ENCODE measurements around the gene GSTO1.

Gene GSTO1

GRCh38 chr10:104274762-104275721 is 20.4 kb downstream of the GSTO1 start:
- H3K4me1 ChIP-seq (ENCODE audit: insufficient read depth, low read length): peaks cover 6% of the 10 kb centered on the region; the same call in 1 of the 2 replicates
- no peak overlapping the region for H3K27ac ChIP-seq (ENCODE audit: low read depth, low read length)
- H3K4me3 ChIP-seq (ENCODE audit: low read length): peak overlapping the region; percentile 58
- peak overlapping the region; percentile 68 for H3K9ac ChIP-seq (ENCODE audit: low read depth, low read length)
- 47% methylated on average over 42 of the region's 42 CpGs for WGBS
- peaks cover 12% of the 10 kb centered on the region; the same call in 1 of the 2 replicates for H3K27me3 ChIP-seq (ENCODE audit: insufficient read depth, low read length)
- no peaks in the 10 kb centered on the region for H3K36me3 ChIP-seq (ENCODE audit: insufficient read depth, low read length)
- no peaks in the 10 kb centered on the region for H3K9me3 ChIP-seq (ENCODE audit: insufficient read depth, low read depth, low read length)

GRCh38 chr10:104276192-104276591 is 21.5 kb downstream of the GSTO1 start:
- 90% methylated on average over 1 of the region's 1 CpG for WGBS
- no peak overlapping the region for H3K4me3 ChIP-seq (ENCODE audit: low read length)
- H3K9me3 ChIP-seq (ENCODE audit: insufficient read depth, low read depth, low read length): no peaks in the 10 kb centered on the region
- no peak overlapping the region for H3K9ac ChIP-seq (ENCODE audit: low read depth, low read length)
- H3K27ac ChIP-seq (ENCODE audit: low read depth, low read length): no peak overlapping the region
- H3K4me1 ChIP-seq (ENCODE audit: insufficient read depth, low read length): peaks cover 6% of the 10 kb centered on the region; the same call in 1 of the 2 replicates
- no peaks in the 10 kb centered on the region for H3K36me3 ChIP-seq (ENCODE audit: insufficient read depth, low read length)
- H3K27me3 ChIP-seq (ENCODE audit: insufficient read depth, low read length): peaks cover 12% of the 10 kb centered on the region; the same call in 1 of the 2 replicates

DNA sequence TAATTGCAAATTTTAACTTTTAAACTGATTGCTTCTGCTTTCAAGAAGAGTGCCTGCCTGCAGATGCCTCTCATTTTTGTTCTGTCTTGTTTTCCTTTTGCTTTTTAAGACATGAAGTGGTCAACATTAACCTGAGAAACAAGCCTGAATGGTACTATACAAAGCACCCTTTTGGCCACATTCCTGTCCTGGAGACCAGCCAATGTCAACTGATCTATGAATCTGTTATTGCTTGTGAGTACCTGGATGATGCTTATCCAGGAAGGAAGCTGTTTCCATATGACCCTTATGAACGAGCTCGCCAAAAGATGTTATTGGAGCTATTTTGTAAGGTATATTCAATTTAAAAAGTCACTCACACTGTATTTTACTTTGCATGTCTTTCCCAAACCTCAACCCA is 23.1 kb downstream of the GSTO1 start:
- H3K9ac ChIP-seq (ENCODE audit: low read depth, low read length): no peak overlapping the region
- H3K27me3 ChIP-seq (ENCODE audit: insufficient read depth, low read length): peaks cover 12% of the 10 kb centered on the region; the same call in 1 of the 2 replicates
- H3K36me3 ChIP-seq (ENCODE audit: insufficient read depth, low read length): no peaks in the 10 kb centered on the region; the same call in 1 of the 2 replicates
- H3K27ac ChIP-seq (ENCODE audit: low read depth, low read length): no peak overlapping the region
- WGBS: 100% methylated on average over 1 of the region's 2 CpGs
- no peak overlapping the region for H3K4me3 ChIP-seq (ENCODE audit: low read length)
- H3K4me1 ChIP-seq (ENCODE audit: insufficient read depth, low read length): peaks cover 6% of the 10 kb centered on the region; the same call in 1 of the 2 replicates
- no peaks in the 10 kb centered on the region for H3K9me3 ChIP-seq (ENCODE audit: insufficient read depth, low read depth, low read length)

DNA sequence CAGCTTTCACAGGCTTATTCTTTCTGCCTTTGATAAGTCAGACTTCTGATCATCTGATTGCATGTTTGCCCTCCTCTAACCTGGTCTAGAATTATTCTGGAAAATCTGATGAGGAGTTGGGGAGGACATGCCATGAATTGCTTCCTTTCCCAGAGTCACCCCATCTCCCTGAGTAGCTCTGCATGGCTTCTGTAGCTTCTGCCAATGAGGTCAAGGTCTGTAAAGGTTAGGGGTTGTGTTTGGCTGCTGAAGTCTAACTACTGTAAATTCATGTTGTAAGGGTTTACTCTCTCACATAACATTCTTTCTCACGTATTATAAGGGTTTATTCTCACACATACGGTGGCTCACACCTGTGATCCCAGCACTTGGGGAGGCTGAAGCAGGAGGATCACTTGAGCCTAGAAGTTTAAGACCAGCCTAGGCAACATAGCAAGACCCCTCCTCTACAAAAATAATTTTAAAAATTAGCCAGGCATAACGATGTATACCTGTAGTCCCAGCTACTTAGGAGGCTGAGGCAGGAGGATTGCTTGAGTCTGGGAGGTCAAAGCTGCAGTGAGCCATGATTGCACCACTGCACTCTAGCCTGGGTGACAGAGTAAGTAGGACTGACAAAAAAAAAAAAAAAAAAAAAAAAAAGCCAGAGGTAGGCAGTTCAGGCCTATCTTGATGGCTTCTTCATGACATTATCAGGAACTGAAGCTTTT is 25.0 kb downstream of the GSTO1 start:
- no peak overlapping the region for H3K27ac ChIP-seq (ENCODE audit: low read depth, low read length)
- H3K27me3 ChIP-seq (ENCODE audit: insufficient read depth, low read length): 0 out of 2 replicates have a peak, but pooled peaks cover 9% of the 10 kb centered on the region
- no peaks in the 10 kb centered on the region; the same call in 1 of the 2 replicates for H3K4me1 ChIP-seq (ENCODE audit: insufficient read depth, low read length)
- WGBS: 97% methylated on average over 3 of the region's 3 CpGs
- H3K9me3 ChIP-seq (ENCODE audit: insufficient read depth, low read depth, low read length): no peaks in the 10 kb centered on the region
- no peak overlapping the region for H3K9ac ChIP-seq (ENCODE audit: low read depth, low read length)
- H3K4me3 ChIP-seq (ENCODE audit: low read length): no peak overlapping the region
- H3K36me3 ChIP-seq (ENCODE audit: insufficient read depth, low read length): no peaks in the 10 kb centered on the region; the same call in 1 of the 2 replicates

GRCh38 chr10:104281694-104282093 is 27.0 kb downstream of the GSTO1 start:
- no peaks in the 10 kb centered on the region for H3K9me3 ChIP-seq (ENCODE audit: insufficient read depth, low read depth, low read length)
- 85% methylated on average over 3 of the region's 3 CpGs for WGBS
- no peaks in the 10 kb centered on the region for H3K4me1 ChIP-seq (ENCODE audit: insufficient read depth, low read length)
- H3K9ac ChIP-seq (ENCODE audit: low read depth, low read length): no peak overlapping the region
- no peaks in the 10 kb centered on the region; the same call in 1 of the 2 replicates for H3K36me3 ChIP-seq (ENCODE audit: insufficient read depth, low read length)
- no peak overlapping the region for H3K27ac ChIP-seq (ENCODE audit: low read depth, low read length)
- H3K27me3 ChIP-seq (ENCODE audit: insufficient read depth, low read length): no peaks in the 10 kb centered on the region
- no peak overlapping the region for H3K4me3 ChIP-seq (ENCODE audit: low read length)

GRCh38 chr10:104284846-104285245 is 30.2 kb downstream of the GSTO1 start:
- H3K4me3 ChIP-seq (ENCODE audit: low read length): no peak overlapping the region
- no peaks in the 10 kb centered on the region for H3K9me3 ChIP-seq (ENCODE audit: insufficient read depth, low read depth, low read length)
- H3K36me3 ChIP-seq (ENCODE audit: insufficient read depth, low read length): no peaks in the 10 kb centered on the region; the same call in 1 of the 2 replicates
- H3K27ac ChIP-seq (ENCODE audit: low read depth, low read length): no peak overlapping the region
- 91% methylated on average over 7 of the region's 7 CpGs for WGBS
- no peaks in the 10 kb centered on the region for H3K4me1 ChIP-seq (ENCODE audit: insufficient read depth, low read length)
- H3K27me3 ChIP-seq (ENCODE audit: insufficient read depth, low read length): no peaks in the 10 kb centered on the region
- no peak overlapping the region for H3K9ac ChIP-seq (ENCODE audit: low read depth, low read length)

DNA sequence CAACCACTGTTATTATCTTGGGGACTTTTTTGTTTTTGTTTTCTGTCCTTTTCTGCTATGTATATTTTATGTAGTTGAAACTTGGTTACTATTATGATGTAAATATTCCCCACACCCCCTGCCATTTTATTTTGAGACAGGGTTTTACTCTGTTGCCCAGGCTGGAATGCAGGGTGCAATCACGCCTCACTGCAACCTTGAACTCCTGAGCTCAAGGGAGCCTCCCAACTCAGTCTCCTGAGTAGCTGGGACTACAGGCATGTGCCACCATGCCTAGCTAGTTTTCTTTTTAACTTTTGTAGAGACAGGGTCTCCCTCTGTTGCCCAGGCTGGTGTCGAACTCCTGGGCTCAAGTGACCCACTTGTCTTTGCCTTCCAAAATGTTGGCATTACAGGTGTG is 32.2 kb downstream of the GSTO1 start:
- Histone ChIP-seq H3K4me1 (ENCODE audit: insufficient read depth, low read length) (peaks cover 8% of the 10 kb centered on the region), H3K36me3 (ENCODE audit: insufficient read depth, low read length) (no peaks in the 10 kb centered on the region; the same call in 1 of the 2 replicates), H3K9ac (ENCODE audit: low read depth, low read length) (no peak overlapping the region), H3K4me3 (ENCODE audit: low read length) (no peak overlapping the region), H3K27ac (ENCODE audit: low read depth, low read length) (no peak overlapping the region), H3K27me3 (ENCODE audit: insufficient read depth, low read length) (peaks cover 7% of the 10 kb centered on the region; the same call in 1 of the 2 replicates), H3K9me3 (ENCODE audit: insufficient read depth, low read depth, low read length) (no peaks in the 10 kb centered on the region)
- WGBS: 89% methylated on average over 2 of the region's 2 CpGs

DNA sequence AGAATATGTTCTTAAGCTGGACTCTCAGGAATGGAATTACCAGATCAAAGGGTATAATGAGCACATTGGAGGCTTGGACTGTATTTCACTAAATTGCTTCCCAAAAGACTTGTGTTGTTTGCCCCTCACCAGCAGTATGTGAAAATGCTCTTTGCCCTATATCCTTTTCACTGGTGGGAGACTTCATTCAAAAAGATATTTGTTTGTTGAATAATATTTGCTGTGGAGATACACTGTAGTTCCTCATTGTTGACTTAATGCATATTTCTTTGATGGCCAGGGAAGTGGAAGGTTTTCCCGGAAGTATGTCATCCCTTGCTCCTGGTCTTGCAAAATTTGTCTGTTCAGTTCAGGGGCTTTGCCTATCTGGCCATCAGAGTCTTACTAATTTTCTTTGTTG is 33.7 kb downstream of the GSTO1 start:
- Histone ChIP-seq H3K9ac (ENCODE audit: low read depth, low read length) (no peak overlapping the region), H3K27me3 (ENCODE audit: insufficient read depth, low read length) (peaks cover 7% of the 10 kb centered on the region; the same call in 1 of the 2 replicates), H3K4me3 (ENCODE audit: low read length) (no peak overlapping the region), H3K36me3 (ENCODE audit: insufficient read depth, low read length) (no peaks in the 10 kb centered on the region), H3K4me1 (ENCODE audit: insufficient read depth, low read length) (peaks cover 9% of the 10 kb centered on the region), H3K9me3 (ENCODE audit: insufficient read depth, low read depth, low read length) (no peaks in the 10 kb centered on the region), H3K27ac (ENCODE audit: low read depth, low read length) (no peak overlapping the region)
- WGBS: 87% methylated on average over 1 of the region's 1 CpG

- Histone ChIP-seq H3K4me1 (ENCODE audit: insufficient read depth, low read length) (peaks cover 9% of the 10 kb centered on the region), H3K27ac (ENCODE audit: low read depth, low read length) (no peak overlapping the region), H3K9ac (ENCODE audit: low read depth, low read length) (no peak overlapping the region), H3K4me3 (ENCODE audit: low read length) (peak overlapping the region; percentile 13; the same call in 1 of the 2 replicates), H3K9me3 (ENCODE audit: insufficient read depth, low read depth, low read length) (no peaks in the 10 kb centered on the region), H3K36me3 (ENCODE audit: insufficient read depth, low read length) (no peaks in the 10 kb centered on the region), H3K27me3 (ENCODE audit: insufficient read depth, low read length) (peaks cover 7% of the 10 kb centered on the region; the same call in 1 of the 2 replicates)
- WGBS: 2% methylated on average over 23 of the region's 26 CpGs
Observed at GRCh38 chr10:104291439-104291951, 36.8 kb downstream of the GSTO1 start.

- H3K27ac ChIP-seq (ENCODE audit: low read depth, low read length): no peak overlapping the region
Observed at GRCh38 chr10:104293011-104293410, 38.3 kb downstream of the GSTO1 start.

More at GRCh38 chr10:104293011-104293410, 38.3 kb downstream of the GSTO1 start:
- Histone ChIP-seq H3K4me1 (ENCODE audit: insufficient read depth, low read length) (peaks cover 12% of the 10 kb centered on the region), H3K9me3 (ENCODE audit: insufficient read depth, low read depth, low read length) (no peaks in the 10 kb centered on the region), H3K36me3 (ENCODE audit: insufficient read depth, low read length) (no peaks in the 10 kb centered on the region), H3K27me3 (ENCODE audit: insufficient read depth, low read length) (peaks cover 7% of the 10 kb centered on the region; the same call in 1 of the 2 replicates), H3K4me3 (ENCODE audit: low read length) (no peak overlapping the region), H3K9ac (ENCODE audit: low read depth, low read length) (no peak overlapping the region)
- WGBS: 87% methylated on average over 2 of the region's 2 CpGs

Measured in HUES64 (cell line).